Esophagus squamous epithelium (tissue), 4 donors: Measurements from ENCODE around the gene UNC119B.

Experiments
- POLR2A ChIP-seq, 4 donors: fragments of 450-650 bp; IDR thresholded peaks; one replicate each; pipeline ENCODE4 v1.6.1; 2017; ENCODE audit warnings: antibody characterized with exemption in 4 of 4, mild to moderate bottlenecking in 4 of 4, moderate library complexity in 3 of 4
- TF ChIP-seq, protein P1 (sequence below), 6 experiments: fragments of 450-650 bp in 4 of 6; fragments of 200-600 bp in 2 of 6; sonication (generic) in 2 of 6; IDR thresholded peaks; one replicate each; pipeline ENCODE4 v1.5.1; 2016 to 2019; ENCODE audit warnings: antibody characterized with exemption in 6 of 6, mild to moderate bottlenecking in 4 of 6, moderate library complexity in 4 of 6

DNA sequence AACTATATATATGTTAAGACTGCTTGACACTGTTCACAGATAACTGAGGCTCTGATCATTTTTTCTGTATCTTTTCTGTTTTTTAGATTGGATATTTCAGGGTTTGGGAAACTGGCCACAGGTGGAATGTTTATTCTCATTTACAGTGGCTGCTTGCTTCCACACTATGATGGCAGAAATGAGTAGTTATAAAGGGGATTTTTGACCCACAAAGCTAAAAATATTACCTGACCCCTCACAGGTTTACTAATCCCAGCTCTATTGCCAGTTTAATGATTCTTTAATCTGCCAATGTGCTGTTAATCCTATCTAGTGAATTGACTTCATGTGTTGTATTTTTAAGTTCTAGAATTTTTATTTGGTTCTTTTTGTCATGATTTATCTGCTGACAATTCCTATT lies 45.0 kb downstream of the UNC119B start:
- no peak for TF ChIP-seq POLR2A (IDR thresholded peaks at IDR 0.05)
- TF ChIP-seq, protein P1, sequence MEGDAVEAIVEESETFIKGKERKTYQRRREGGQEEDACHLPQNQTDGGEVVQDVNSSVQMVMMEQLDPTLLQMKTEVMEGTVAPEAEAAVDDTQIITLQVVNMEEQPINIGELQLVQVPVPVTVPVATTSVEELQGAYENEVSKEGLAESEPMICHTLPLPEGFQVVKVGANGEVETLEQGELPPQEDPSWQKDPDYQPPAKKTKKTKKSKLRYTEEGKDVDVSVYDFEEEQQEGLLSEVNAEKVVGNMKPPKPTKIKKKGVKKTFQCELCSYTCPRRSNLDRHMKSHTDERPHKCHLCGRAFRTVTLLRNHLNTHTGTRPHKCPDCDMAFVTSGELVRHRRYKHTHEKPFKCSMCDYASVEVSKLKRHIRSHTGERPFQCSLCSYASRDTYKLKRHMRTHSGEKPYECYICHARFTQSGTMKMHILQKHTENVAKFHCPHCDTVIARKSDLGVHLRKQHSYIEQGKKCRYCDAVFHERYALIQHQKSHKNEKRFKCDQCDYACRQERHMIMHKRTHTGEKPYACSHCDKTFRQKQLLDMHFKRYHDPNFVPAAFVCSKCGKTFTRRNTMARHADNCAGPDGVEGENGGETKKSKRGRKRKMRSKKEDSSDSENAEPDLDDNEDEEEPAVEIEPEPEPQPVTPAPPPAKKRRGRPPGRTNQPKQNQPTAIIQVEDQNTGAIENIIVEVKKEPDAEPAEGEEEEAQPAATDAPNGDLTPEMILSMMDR (IDR thresholded peaks at IDR 0.05) = no peak
